GM12892 (cell line): ENCODE data around the gene TMEM242.

Source experiments
- POLR2A ChIP-seq: IDR thresholded peaks from 2 replicates; pipeline ENCODE4 v1.6.1; 2011; ENCODE audit warnings: low read depth, low read length, control low read depth
- POLR2AphosphoS5 ChIP-seq: IDR thresholded peaks from 2 replicates; pipeline ENCODE4 v1.6.1; 2011; ENCODE audit warnings: low read depth, low read length, control low read depth

DNA sequence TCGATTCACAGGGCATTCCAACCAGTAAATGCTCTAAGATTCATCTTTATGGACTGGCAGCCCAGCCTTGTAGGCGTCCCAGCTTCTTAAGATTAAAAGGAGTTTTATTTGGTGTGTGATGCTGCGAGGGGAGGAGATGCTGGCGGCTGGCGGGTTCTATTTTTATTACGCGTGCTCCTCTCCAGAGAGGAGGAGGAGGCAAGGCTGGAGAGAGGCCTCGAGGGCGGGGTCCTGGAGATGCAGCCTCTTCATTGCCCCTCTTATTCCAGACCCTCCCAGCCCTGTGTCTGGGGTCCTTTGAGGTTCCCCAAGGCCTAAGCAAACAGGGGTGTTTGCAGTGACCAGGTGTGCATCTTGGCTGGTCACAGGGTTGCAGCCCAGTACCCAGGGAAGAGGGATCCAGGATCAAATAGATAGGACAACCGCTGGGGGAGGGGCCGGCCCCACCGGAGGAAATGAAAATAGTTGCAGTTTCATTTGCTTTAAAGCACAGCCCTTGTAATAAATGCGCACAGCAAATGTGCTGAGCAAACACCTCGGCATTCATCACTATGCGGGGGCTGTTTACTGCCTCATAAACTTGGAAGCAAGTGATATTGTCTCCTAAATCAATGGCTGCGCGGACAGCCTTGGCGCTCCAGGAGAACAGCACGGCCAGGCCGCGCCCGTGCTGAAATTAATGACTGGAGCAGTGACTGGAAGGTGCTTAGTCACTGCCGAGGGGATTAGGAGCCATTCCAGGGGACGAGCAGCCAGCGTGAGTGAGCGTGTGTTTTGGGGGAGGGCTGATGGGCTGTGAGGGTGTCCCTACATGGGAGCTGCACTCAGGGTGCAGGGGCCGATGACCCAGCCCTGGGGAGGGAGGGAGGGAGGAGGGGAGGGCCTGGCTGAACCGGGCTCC lies 83.0 kb downstream of the TMEM242 start:
- no peak for TF ChIP-seq POLR2AphosphoS5
- no peak for TF ChIP-seq POLR2A
